GM18505 (cell line): ENCODE results near the gene CHD6.

ENCODE experiments used
- ATAC-seq: cut with Tn5 transposase; IDR thresholded peaks from one replicate; pipeline ENCODE4 v1.9.1; 2021; ENCODE audit not compliant: unreplicated experiment
- POLR2A ChIP-seq: IDR thresholded peaks from 4 replicates; pipeline ENCODE4 v1.6.1; 2011; ENCODE audit warnings: borderline replicate concordance; ENCODE audit not compliant: insufficient read depth, insufficient read length; ENCODE audit errors: extremely low read depth

CHD6 gene

GRCh38 chr20:41395667-41396664 lies 222.2 kb downstream of the CHD6 start:
- ATAC-seq: no peak
- no peak for TF ChIP-seq POLR2A

GRCh38 chr20:41394931-41395666 lies 223.1 kb downstream of the CHD6 start:
- ATAC-seq: no peak
- no peak for TF ChIP-seq POLR2A

- ATAC-seq: no peak
- no peak for TF ChIP-seq POLR2A
Observed at GRCh38 chr20:41394081-41394480, 224.1 kb downstream of the CHD6 start.

- TF ChIP-seq POLR2A: no peak
- no peak for ATAC-seq
Observed at GRCh38 chr20:41393705-41394066, 224.5 kb downstream of the CHD6 start.

- ATAC-seq: no peak
- TF ChIP-seq POLR2A: no peak
Observed at GRCh38 chr20:41392871-41393704, 225.1 kb downstream of the CHD6 start.

- no peak for ATAC-seq
- TF ChIP-seq POLR2A: no peak
Observed at GRCh38 chr20:41392295-41392694, 225.9 kb downstream of the CHD6 start.

- no peak for ATAC-seq
- no peak for TF ChIP-seq POLR2A
Observed at GRCh38 chr20:41391587-41392001, 226.6 kb downstream of the CHD6 start.

- no peak for ATAC-seq
- TF ChIP-seq POLR2A: no peak
Observed at GRCh38 chr20:41390889-41391288, 227.3 kb downstream of the CHD6 start.

- TF ChIP-seq POLR2A: no peak
- ATAC-seq: no peak
Observed at GRCh38 chr20:41387444-41387851, 230.7 kb downstream of the CHD6 start.

- ATAC-seq: no peak
- TF ChIP-seq POLR2A: no peak
Observed at GRCh38 chr20:41386502-41387427, 231.4 kb downstream of the CHD6 start.

- no peak for ATAC-seq
- TF ChIP-seq POLR2A: no peak
Observed at GRCh38 chr20:41382791-41383305, 235.3 kb downstream of the CHD6 start.

- no peak for TF ChIP-seq POLR2A
- ATAC-seq: no peak
Observed at GRCh38 chr20:41380551-41381193, 237.5 kb downstream of the CHD6 start.

GRCh38 chr20:41379551-41379950 lies 238.6 kb downstream of the CHD6 start:
- no peak for ATAC-seq
- no peak for TF ChIP-seq POLR2A
